ENCODE results near the gene HNRNPK. TPM values are rescaled to one million over a fixed set of nuclear protein-coding genes. Genes with fewer than 3 reads are reported as not detected.

HNRNPK gene
- total and polyA plus RNA-seq, 2 of the 13 experiments (the other 11 are each of a cell fraction or from before 2014, with no cell fraction given): 321 to 712 TPM

GRCh38 chr9:83956436-83957247, 23.4 kb downstream of the HNRNPK start (continued):
- TF ChIP-seq, protein P1, sequence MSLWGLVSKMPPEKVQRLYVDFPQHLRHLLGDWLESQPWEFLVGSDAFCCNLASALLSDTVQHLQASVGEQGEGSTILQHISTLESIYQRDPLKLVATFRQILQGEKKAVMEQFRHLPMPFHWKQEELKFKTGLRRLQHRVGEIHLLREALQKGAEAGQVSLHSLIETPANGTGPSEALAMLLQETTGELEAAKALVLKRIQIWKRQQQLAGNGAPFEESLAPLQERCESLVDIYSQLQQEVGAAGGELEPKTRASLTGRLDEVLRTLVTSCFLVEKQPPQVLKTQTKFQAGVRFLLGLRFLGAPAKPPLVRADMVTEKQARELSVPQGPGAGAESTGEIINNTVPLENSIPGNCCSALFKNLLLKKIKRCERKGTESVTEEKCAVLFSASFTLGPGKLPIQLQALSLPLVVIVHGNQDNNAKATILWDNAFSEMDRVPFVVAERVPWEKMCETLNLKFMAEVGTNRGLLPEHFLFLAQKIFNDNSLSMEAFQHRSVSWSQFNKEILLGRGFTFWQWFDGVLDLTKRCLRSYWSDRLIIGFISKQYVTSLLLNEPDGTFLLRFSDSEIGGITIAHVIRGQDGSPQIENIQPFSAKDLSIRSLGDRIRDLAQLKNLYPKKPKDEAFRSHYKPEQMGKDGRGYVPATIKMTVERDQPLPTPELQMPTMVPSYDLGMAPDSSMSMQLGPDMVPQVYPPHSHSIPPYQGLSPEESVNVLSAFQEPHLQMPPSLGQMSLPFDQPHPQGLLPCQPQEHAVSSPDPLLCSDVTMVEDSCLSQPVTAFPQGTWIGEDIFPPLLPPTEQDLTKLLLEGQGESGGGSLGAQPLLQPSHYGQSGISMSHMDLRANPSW (CRISPR knock-in tag; IDR thresholded peaks at IDR 0.05; ENCODE audit: borderline replicate concordance): 0 out of 2 replicates have a peak, but pooled peaks have one; percentile 41
- TF ChIP-seq KMT2B (CRISPR knock-in tag; IDR thresholded peaks at IDR 0.05): peak; percentile 84
- no peak for TF ChIP-seq ZNF660 (CRISPR knock-in tag; IDR thresholded peaks at IDR 0.05; ENCODE audit: borderline replicate concordance, low read depth)
- no peak for TF ChIP-seq MED8 (CRISPR knock-in tag; IDR thresholded peaks at IDR 0.05; ENCODE audit: insufficient replicate concordance)
- TF ChIP-seq, protein P2, sequence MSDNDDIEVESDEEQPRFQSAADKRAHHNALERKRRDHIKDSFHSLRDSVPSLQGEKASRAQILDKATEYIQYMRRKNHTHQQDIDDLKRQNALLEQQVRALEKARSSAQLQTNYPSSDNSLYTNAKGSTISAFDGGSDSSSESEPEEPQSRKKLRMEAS (IDR thresholded peaks at IDR 0.05): peak; percentile 84
- TF ChIP-seq ZNF547 (CRISPR knock-in tag; IDR thresholded peaks at IDR 0.05): peak; percentile 75
- TF ChIP-seq BRD4 (CRISPR knock-in tag; IDR thresholded peaks at IDR 0.05): peak; percentile 57; the same call in 1 of the 2 replicates
- TF ChIP-seq ZNF501 (CRISPR knock-in tag; IDR thresholded peaks at IDR 0.05): peak; percentile 98
- TF ChIP-seq ONECUT2 (CRISPR knock-in tag; IDR thresholded peaks at IDR 0.05): no peak
- TF ChIP-seq AGO1 (IDR thresholded peaks at IDR 0.05; ENCODE audit: low read depth, low read length, poor library complexity, severe bottlenecking): peak; percentile 64
- TF ChIP-seq SUZ12 (IDR thresholded peaks at IDR 0.05; ENCODE audit: low read depth, low read length): no peak
- no peak for TF ChIP-seq TBL1XR1 (IDR thresholded peaks at IDR 0.05; ENCODE audit: borderline replicate concordance, low read length, partially characterized antibody)
- TF ChIP-seq, protein P3, sequence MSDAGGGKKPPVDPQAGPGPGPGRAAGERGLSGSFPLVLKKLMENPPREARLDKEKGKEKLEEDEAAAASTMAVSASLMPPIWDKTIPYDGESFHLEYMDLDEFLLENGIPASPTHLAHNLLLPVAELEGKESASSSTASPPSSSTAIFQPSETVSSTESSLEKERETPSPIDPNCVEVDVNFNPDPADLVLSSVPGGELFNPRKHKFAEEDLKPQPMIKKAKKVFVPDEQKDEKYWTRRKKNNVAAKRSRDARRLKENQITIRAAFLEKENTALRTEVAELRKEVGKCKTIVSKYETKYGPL (CRISPR knock-in tag; IDR thresholded peaks at IDR 0.05): peak; percentile 79; the same call in 1 of the 2 replicates
- TF ChIP-seq HNF1B (CRISPR knock-in tag; IDR thresholded peaks at IDR 0.05): peak; percentile 75
- no peak for TF ChIP-seq THYN1 (CRISPR knock-in tag; IDR thresholded peaks at IDR 0.05; ENCODE audit: borderline replicate concordance, low read depth)
- TF ChIP-seq, protein P4, sequence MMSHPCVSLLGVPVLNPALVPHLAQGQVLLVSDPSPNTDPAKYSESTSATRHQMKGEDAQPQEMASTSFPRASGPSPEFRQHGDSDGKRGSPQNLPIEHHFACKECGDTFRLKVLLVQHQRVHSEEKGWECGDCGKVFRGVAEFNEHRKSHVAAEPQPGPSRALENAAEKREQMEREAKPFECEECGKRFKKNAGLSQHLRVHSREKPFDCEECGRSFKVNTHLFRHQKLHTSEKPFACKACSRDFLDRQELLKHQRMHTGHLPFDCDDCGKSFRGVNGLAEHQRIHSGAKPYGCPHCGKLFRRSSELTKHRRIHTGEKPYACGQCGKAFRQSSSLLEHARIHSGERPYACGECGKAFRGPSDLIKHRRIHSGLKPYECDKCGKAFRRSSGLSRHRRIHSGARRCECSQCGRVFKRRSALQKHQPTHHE (CRISPR knock-in tag; IDR thresholded peaks at IDR 0.05; ENCODE audit: borderline replicate concordance): peak; percentile 80; the same call in 1 of the 2 replicates
- TF ChIP-seq RXRA (CRISPR knock-in tag; IDR thresholded peaks at IDR 0.05): peak; percentile 80
- TF ChIP-seq, protein P5, sequence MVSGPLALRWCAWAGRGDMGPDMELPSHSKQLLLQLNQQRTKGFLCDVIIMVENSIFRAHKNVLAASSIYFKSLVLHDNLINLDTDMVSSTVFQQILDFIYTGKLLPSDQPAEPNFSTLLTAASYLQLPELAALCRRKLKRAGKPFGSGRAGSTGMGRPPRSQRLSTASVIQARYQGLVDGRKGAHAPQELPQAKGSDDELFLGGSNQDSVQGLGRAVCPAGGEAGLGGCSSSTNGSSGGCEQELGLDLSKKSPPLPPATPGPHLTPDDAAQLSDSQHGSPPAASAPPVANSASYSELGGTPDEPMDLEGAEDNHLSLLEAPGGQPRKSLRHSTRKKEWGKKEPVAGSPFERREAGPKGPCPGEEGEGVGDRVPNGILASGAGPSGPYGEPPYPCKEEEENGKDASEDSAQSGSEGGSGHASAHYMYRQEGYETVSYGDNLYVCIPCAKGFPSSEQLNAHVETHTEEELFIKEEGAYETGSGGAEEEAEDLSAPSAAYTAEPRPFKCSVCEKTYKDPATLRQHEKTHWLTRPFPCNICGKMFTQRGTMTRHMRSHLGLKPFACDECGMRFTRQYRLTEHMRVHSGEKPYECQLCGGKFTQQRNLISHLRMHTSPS (CRISPR knock-in tag; IDR thresholded peaks at IDR 0.05; ENCODE audit: low read depth): peak; percentile 86
- peak; percentile 76 for TF ChIP-seq RNF2 (conservative IDR thresholded peaks at IDR 0.05; ENCODE audit: low read depth)
- TF ChIP-seq DNMT3B (CRISPR knock-in tag; conservative IDR thresholded peaks at IDR 0.05): 0 out of 2 replicates have a peak, but pooled peaks have one; percentile 31
- TF ChIP-seq ZKSCAN5 (CRISPR knock-in tag; IDR thresholded peaks at IDR 0.05): no peak

All from HepG2 (cell line).